GM21390 (cell line): ENCODE results near the gene NUDC.
"Not testable (repeated sequence)": the region's sequence is repeated elsewhere in the genome, so short reads cannot be mapped to it uniquely, and the experiment has no call there.

Source experiments
- ATAC-seq: cut with Tn5 transposase; IDR thresholded peaks from one replicate; pipeline ENCODE4 v1.9.1; 2021; ENCODE audit not compliant: unreplicated experiment

NUDC gene

GRCh38 chr1:26986658-26987057 lies 65.1 kb downstream of the NUDC start:
- ATAC-seq = no peak

GRCh38 chr1:26989403-26990109 lies 68.0 kb downstream of the NUDC start:
- ATAC-seq = not testable (repeated sequence)

DNA sequence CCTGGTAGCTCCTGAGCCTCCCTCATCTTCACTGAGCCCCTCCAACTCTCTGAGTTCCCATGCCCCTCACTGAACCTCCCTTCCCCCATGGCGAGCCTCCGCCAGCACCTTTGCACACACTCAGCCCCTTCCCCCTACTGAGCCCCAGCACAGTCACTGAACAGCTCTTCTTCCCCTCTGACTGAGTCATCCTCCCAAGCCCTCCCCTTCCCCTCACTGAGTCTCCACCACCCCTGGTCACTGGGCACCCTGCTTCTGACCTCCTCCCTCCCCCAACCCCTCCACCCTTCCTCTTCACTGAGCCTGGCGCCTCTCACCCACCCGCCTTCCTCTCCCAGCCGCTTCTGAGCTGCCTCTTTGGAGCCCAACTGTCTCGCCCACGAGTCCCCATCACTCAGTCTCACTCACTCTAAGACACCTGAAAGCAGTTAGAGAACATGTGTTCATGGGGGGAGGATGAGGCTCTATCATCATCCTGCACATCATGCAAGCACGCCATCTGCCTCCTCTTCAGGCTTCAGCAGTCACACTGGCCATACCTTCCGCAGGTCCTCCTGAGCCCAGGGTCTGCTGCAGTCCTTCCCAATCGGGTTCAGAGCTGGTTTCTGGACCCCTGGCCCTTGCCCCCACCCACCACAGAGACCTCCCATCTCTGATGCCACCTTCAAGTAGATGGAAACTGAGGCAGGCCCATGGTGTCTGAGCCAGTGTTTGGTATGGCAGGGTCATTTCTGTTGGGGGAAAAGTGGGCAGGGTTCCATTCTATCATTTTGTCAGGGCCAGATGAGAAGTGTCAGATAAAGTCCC lies 70.0 kb downstream of the NUDC start:
- ATAC-seq = no peak

DNA sequence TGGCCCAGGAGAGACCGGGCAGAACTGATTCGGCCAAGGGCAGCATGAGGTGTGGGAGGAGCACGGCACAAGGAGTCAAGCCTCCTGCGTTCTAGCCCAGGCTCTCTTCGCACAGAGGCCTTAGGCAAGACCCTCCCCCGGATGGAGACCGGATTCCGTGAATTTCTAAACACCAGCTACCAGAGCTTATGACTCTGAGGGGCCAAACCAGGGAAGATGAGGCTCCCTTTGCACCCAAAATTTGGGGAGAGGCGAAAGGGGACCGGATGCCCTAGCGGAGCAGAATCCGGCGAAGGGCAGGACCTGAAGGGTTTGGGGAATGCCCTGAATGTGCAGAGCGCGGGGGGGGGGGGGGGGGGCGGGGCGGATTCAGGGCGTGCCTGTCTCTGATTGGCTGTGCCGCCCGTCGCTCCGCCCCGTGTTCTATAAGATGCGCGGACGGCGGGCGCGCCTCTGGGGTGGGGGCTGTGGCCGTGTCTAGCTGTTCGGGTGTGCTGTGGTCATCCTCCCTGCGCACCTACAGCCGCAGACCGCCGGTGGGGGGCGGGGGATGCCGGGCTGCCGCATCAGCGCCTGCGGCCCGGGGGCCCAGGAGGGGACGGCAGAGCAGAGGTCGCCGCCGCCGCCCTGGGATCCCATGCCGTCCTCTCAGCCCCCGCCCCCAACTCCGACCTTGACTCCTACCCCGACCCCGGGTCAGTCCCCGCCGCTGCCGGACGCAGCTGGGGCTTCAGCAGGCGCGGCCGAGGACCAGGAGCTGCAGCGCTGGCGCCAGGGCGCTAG lies 71.9 kb downstream of the NUDC start, which contains the start of gene TRNP1:
TSS of gene TRNP1 (plus strand) at position 456 of the 783 bp plus-strand sequence. CDS start at position 551, 95 bp downstream.
- no peak for ATAC-seq

GRCh38 chr1:26994020-26994786 lies 72.7 kb downstream of the NUDC start:
- ATAC-seq = no peak

- no peak for ATAC-seq
These were observed 73.4 kb downstream of the NUDC start for GRCh38 chr1:26994787-26995517.

- ATAC-seq = no peak
These were observed 74.5 kb downstream of the NUDC start for GRCh38 chr1:26996024-26996423.
